GM12872 (cell line): ENCODE data around the gene NUDT9.

Source experiments
- CTCF ChIP-seq: IDR thresholded peaks from 3 replicates; pipeline ENCODE4 v1.5.1; 2011; ENCODE audit warnings: low read depth, mild to moderate bottlenecking, low read length, moderate library complexity; ENCODE audit not compliant: insufficient read depth

Gene NUDT9

GRCh38 chr4:87465739-87466366 is 43.5 kb downstream of the NUDT9 start:
- peak; percentile 37; the same call in 2 of the 3 replicates for TF ChIP-seq CTCF

GRCh38 chr4:87469390-87469789 is 47.0 kb downstream of the NUDT9 start:
- no peak for TF ChIP-seq CTCF

- TF ChIP-seq CTCF, result no peak
Observed at GRCh38 chr4:87476934-87477333, 54.6 kb downstream of the NUDT9 start.

GRCh38 chr4:87478732-87479250 is 56.4 kb downstream of the NUDT9 start:
- TF ChIP-seq CTCF, result no peak

GRCh38 chr4:87481377-87481776 is 59.0 kb downstream of the NUDT9 start:
- no peak for TF ChIP-seq CTCF

- no peak for TF ChIP-seq CTCF
Observed at GRCh38 chr4:87489678-87490077, 67.3 kb downstream of the NUDT9 start.

- no peak for TF ChIP-seq CTCF
Observed at GRCh38 chr4:87490664-87491369, 68.4 kb downstream of the NUDT9 start.
